Keratinocyte (primary cell): ENCODE data around the gene SEPTIN5.

Experiments
- EZH2 ChIP-seq: IDR thresholded peaks from one replicate; pipeline ENCODE4 v1.6.1; 2012; ENCODE audit warnings: inconsistent platforms, mild to moderate bottlenecking, low read length, moderate library complexity
- TF ChIP-seq, protein P1 (sequence below), 3 experiments: IDR thresholded peaks in 1 of 3; conservative IDR thresholded peaks in 1 of 3; optimal IDR thresholded peaks in 1 of 3; 2 replicates in 2 of 3; 3 replicates in 1 of 3; pipeline versions ENCODE3 to v1.5.1; 2011; ENCODE audit warnings: low read length in 3 of 3, mild to moderate bottlenecking in 3 of 3, moderate library complexity in 2 of 3, control low read depth in 1 of 3, inconsistent platforms in 1 of 3; ENCODE audit not compliant: insufficient read depth in 2 of 3; ENCODE audit errors: extremely low read depth in 1 of 3

DNA sequence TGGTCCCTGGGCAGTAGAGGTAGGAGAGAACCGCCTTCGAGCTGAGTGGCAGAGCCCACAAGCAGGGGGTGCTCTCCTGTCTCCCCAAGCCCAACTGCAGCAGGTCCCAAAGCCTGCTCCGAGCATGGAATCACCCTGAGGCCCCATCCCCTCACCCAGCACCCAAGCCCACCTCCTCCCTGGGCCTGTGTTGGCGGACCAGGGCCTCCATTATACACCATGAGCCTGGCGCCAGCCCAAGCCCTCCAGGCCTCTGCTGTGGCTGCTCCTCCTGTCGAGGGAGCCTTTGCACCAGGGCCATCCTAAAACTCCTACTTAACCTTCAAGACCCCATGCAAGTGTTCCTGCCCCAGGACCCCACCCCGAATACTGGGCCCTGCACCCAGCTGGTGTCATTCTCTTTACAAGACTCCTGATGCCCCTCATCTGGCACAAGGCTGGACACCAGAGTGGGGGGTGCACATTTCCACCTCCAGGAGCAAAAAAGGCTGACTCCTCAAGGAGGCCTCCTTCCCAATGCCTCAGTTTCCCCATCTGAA lies 25.7 kb downstream of the SEPTIN5 start:
- TF ChIP-seq, protein P1, sequence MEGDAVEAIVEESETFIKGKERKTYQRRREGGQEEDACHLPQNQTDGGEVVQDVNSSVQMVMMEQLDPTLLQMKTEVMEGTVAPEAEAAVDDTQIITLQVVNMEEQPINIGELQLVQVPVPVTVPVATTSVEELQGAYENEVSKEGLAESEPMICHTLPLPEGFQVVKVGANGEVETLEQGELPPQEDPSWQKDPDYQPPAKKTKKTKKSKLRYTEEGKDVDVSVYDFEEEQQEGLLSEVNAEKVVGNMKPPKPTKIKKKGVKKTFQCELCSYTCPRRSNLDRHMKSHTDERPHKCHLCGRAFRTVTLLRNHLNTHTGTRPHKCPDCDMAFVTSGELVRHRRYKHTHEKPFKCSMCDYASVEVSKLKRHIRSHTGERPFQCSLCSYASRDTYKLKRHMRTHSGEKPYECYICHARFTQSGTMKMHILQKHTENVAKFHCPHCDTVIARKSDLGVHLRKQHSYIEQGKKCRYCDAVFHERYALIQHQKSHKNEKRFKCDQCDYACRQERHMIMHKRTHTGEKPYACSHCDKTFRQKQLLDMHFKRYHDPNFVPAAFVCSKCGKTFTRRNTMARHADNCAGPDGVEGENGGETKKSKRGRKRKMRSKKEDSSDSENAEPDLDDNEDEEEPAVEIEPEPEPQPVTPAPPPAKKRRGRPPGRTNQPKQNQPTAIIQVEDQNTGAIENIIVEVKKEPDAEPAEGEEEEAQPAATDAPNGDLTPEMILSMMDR (optimal IDR thresholded peaks at IDR 0.05 in 1 of 3, IDR thresholded peaks at IDR 0.05 in 1 of 3, conservative IDR thresholded peaks at IDR 0.05 in 1 of 3; ENCODE audit: extremely low read depth in 1 of 3, insufficient read depth in 2 of 3, low read length in 3 of 3): no peak
- no peak for TF ChIP-seq EZH2
